ENCODE measurements around the gene RPS6KB2.
"Not testable (repeated sequence)": the region's sequence is repeated elsewhere in the genome, so short reads cannot be mapped to it uniquely, and the experiment has no call there.

RPS6KB2 gene

GRCh38 chr11:67397536-67397935, 30.8 kb upstream of the RPS6KB2 start:
- DNase-seq = no peak

GRCh38 chr11:67397986-67398660, 30.2 kb upstream of the RPS6KB2 start:
- DNase-seq = peak in 1 of 51 donors; percentile 37

- no peak for DNase-seq
These were observed 29.4 kb upstream of the RPS6KB2 start for GRCh38 chr11:67398661-67399563.

DNA sequence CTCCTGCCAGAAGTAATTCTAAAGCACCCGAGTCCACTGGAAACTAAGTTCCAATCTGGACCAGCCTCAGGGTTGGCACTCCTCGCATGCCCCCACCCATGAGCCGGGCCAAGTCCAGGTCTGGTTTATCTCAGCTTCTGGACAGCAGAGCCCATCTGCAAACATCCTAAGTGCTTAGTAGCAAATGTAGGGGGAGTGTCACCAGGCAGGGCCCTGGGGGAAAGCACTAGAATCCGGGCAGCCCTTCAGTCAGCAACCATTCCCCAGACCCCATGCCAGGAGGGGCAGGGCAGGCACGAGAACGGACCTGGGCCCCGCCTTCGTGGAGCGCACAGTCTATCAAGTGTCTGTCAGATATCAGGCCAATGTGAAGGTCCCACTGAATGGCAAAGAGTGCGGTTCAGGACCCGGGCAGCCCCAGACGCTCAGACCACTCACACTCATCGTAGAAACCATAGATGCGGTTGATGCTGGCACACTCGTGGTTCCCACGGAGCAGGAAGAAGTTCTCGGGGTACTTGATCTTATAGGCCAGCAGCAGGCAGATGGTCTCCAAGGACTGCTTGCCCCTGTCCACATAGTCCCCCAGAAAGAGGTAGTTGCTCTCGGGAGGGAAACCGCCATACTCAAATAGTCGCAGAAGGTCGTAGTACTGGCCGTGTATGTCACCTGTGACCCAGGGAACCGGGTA, 27.9 kb upstream of the RPS6KB2 start:
- DNase-seq = no peak

- no peak for DNase-seq
These were observed 27.3 kb upstream of the RPS6KB2 start for GRCh38 chr11:67400942-67401494.

DNA sequence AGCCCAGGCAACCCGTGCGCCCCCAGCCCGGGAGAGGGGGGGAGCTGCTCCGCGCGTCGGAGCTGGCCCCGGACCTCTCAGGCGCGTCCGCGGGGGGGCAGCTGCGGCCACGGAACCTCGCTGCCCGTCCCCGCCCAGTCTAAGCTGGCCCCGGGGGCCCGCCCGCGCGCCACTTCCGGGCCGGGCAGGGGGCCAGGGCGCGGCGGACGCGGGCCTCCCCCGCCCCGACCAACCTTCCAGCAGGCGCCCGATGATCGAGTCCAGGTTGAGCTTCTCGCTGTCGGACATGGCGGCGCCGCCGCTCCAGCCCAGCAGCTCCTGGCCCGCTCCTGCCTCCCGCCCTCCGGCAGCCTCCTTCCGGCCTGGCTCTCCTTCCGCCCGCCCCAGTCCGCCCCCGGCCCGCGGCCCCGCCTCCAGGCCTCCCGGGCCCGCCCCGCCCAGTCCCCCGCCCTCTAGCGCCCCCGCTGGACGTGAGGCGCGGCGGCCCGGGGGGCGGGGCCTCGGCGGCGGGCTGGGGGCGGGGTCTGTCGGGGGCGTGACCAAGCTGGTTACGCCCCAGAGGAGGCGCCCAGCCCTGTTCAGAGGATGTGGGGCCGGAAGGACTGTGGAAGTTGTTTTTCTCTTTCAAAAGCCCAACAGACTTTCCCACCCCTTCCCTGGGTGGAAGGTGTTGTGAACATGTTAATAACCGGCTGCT, 26.7 kb upstream of the RPS6KB2 start, which contains the start of gene PPP1CA:
PPP1CA (minus strand) TSS at position 364 of the 697 bp plus-strand sequence; CDS start at position 288, 76 bp downstream.
- DNase-seq = peak; percentile 35 to 96 (median 87)

- DNase-seq = not testable (repeated sequence)
These were observed 26.0 kb upstream of the RPS6KB2 start for GRCh38 chr11:67402192-67402839.

- DNase-seq = not testable (repeated sequence)
These were observed 25.2 kb upstream of the RPS6KB2 start for GRCh38 chr11:67403085-67403484.

DNA sequence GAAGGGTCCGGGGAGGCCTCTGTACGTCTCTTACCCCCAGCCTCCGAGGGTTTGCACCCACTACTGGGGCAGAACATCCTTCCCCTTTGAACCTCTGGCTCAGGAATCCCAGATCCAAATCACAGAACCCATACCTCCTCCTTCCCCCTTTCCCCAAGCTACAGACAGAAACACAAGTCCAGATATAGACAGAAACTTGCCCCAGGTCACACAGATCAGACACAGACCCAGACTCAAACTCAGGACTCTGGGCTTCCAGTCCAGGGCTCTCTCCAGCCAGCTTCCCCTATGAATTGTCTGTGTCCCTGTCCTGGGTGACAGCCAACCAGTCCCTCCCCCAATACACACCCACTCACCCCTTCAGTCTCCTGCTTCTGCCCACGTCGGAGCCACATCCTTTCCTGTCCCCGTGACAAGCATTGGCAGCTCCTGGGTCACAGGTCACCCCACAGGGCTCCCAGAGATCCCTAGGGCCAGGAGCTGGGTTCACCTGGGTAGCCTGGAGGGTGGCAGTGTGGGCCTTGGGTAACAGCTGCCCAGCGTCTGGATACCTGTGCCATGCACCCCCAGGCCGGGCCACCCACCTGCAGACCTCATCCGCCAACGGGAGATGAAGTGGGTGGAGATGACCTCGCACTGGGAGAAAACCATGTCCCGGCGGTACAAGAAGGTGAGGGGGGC, 23.6 kb upstream of the RPS6KB2 start:
- DNase-seq = no peak

DNA sequence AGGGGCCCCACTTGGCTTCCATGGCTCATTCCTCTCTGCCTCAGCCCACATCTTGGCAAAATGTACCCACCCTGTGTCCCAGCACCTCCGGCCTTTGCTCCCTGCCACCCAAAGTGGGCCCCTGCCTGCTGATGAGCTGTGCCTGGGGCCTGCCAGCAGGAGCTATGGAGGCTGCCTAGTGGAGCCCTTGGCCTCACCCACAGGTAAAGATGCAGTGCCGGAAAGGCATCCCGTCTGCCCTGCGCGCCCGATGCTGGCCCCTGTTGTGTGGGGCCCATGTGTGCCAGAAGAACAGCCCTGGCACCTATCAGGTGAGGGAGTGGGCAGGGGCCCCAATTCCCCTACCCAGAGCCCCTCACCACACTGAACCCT, 23.1 kb upstream of the RPS6KB2 start:
- no peak for DNase-seq

DNA sequence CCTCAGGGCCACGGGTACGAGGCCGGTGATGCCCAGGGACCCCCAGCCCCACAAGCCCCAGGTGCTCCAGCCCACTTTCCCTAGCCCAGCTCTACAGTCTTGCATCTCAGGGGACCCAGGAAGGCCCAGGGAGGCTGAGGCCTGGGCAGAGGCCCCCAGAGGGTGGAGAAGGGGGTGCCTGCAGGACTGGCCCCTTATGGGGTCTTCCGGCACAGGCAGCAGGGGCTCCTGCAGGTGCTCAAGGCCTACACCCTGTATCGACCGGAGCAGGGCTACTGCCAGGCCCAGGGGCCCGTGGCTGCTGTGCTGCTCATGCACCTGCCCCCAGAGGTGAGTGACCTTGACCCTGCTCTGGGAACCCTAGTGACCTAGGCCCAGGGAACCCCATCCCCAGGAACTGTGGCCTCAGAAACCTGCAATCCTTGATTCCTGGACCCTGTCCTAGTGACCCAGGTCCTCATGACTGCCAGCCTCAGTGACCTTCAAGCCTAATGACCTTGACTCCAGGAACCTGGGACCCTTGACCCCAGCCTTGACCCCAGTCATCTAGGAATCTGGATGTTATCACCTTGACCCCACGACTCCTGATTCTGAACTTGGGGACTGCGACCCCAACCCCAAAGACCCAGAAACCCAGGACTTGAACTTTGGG, 22.5 kb upstream of the RPS6KB2 start:
- DNase-seq = no peak

DNA sequence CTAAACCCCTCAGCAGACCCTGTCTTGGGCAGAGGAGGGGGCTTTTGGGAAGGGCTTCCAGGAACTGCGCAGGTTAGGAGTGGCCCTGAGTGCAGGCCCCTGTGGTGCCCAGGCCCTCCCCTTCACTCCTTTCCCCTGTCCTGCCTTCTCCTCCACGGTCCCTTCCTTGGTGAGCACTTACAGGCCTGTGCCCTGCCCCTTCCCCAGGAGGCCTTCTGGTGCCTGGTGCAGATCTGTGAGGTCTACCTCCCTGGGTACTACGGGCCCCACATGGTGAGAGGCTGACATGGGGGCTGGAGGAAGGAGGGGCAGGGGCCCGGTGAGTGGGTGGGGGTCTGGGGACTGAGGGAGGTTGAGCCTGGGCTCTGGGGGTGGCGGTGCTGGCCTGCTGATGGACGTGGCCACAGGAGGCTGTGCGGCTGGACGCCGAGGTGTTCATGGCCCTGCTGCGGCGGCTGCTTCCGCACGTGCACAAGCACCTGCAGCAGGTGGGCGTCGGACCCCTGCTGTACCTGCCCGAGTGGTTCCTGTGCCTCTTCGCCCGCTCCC, 21.8 kb upstream of the RPS6KB2 start:
- DNase-seq = no peak

- peak in 26 of 51 donors; percentile 18 to 69 (median 38) for DNase-seq
These were observed 21.2 kb upstream of the RPS6KB2 start for GRCh38 chr11:67406969-67407687.

DNA sequence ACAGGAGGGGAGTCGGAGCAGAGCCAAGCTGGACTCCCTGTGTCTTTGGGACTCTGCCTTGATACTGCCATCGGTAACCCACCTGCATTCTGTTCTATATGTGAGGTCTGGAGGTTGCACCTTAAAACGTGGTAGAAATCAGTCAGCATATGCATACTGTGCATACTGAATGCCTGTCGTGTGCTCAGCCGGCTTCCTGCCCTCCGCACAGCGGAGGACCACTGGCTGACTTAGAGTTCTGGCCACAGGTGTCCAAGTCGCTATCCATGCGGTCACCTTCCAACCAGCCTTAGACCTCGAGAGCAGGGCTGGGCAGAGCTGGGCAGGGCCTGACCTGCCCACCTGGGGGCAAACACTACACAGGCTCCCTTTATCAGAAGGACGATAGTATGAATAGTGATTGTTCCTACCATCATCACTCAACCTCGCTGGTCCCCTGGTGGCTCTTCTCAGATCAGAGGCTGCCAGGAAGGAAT, 20.6 kb upstream of the RPS6KB2 start:
- no peak for DNase-seq

GRCh38 chr11:67408437-67409200, 19.7 kb upstream of the RPS6KB2 start:
- DNase-seq = no peak

DNA sequence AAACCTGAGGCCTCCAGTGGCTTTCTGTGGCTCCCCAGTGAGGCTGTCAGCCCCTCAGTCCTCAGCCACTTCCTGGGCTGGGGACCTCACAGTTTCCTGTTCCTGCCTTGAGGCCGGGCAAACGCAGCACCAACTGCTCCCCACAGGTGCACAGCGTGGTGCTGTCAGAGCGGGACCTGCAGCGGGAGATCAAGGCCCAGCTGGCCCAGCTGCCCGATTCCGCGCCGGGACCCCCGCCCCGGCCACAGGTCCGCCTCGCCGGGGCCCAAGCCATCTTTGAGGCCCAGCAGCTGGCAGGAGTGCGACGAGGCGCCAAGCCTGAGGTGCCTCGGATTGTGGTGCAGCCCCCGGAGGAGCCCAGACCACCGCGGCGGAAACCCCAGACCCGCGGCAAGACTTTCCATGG, 19.0 kb upstream of the RPS6KB2 start:
- no peak for DNase-seq

DNA sequence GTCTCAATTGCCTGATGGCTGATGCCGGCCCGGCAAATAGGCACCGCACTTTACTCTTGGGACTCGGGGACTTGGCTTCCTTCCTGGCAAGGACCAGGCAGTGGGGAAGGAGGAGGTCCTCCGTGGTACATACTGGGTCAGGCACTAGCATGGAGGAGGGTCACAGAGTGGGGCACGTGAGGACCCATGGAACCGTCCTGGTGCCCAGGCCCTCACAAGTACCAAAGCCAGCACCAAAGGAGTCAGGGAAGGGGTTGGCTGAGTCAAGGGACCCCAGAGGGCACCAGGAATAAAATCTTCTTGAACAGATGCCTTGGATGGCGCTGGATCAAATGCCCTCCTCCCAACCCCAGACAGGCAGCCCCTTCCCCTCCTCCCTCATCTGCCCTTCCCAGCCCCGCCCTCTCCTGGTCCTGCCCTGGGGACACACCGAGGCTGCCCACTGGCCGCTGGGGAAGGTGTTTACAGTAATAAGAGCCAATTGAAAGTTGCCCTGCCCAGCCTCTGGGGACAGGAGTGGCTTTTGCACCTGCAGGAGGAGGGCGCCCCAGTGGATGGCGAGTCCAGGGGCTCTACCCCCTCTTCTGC, 18.4 kb upstream of the RPS6KB2 start:
- DNase-seq = peak in 3 of 51 donors; percentile 59 to 67 (median 62)
